Activated T-cell treated with anti-CD3 and anti-CD28 coated beads, Interleukin-2, amount 50 U/mL, for 72 hours (primary cell): ENCODE data around the gene FBN1. TPM values are rescaled to one million over a fixed set of nuclear protein-coding genes. Genes with fewer than 3 reads are reported as not detected.
A peak's percentile ranks its signal among the peaks of the same experiment; 100 is the strongest.

Experiments
- ATAC-seq, 2 donors: fragments of 150-1000 bp; cut with Tn5 transposase; replicated peaks in 1 of 2; 2 replicates each; pipeline ENCODE4 v1.10.0; 2021; ENCODE audit warnings: moderate library complexity in 2 of 2, mild to moderate bottlenecking in 1 of 2
- DNase-seq, 2 donors: peaks; one replicate each; pipeline ENCODE4 v3.0.0; 2021 to 2022; ENCODE audit warnings: mixed read lengths in 1 of 2
- H3K27ac Mint-ChIP-seq: one replicate; pipeline ENCODE4 v1.8.0; 2022; ENCODE audit warnings: mild to moderate bottlenecking, moderate library complexity, mixed read lengths
- H3K27me3 Mint-ChIP-seq: one replicate; pipeline ENCODE4 v1.8.0; 2022; ENCODE audit warnings: low read depth, mixed read lengths
- H3K36me3 Mint-ChIP-seq, 2 donors: one replicate each; pipeline ENCODE4 v1.8.0; 2022; ENCODE audit warnings: mixed read lengths in 2 of 2, mild to moderate bottlenecking in 1 of 2; ENCODE audit not compliant: insufficient read depth in 2 of 2
- H3K4me1 Mint-ChIP-seq: one replicate; pipeline ENCODE4 v1.8.0; 2022; ENCODE audit warnings: low read depth, mixed read lengths
- H3K4me3 Mint-ChIP-seq, 2 donors: one replicate each; pipeline ENCODE4 v1.8.0; 2022; ENCODE audit warnings: mild to moderate bottlenecking in 2 of 2, mixed read lengths in 2 of 2, moderate library complexity in 2 of 2
- H3K9me3 Mint-ChIP-seq, 2 donors: one replicate each; pipeline ENCODE4 v1.8.0; 2022; ENCODE audit warnings: mixed read lengths in 2 of 2
- total RNA-seq, 2 donors: library from RNA; stranded (reverse); gene quantifications; one replicate each; pipeline ENCODE4 v1.2.3, GENCODE V29; 2022

The FBN1 gene
- under 1 TPM; 0.50 to 0.79 TPM for total RNA-seq

DNA sequence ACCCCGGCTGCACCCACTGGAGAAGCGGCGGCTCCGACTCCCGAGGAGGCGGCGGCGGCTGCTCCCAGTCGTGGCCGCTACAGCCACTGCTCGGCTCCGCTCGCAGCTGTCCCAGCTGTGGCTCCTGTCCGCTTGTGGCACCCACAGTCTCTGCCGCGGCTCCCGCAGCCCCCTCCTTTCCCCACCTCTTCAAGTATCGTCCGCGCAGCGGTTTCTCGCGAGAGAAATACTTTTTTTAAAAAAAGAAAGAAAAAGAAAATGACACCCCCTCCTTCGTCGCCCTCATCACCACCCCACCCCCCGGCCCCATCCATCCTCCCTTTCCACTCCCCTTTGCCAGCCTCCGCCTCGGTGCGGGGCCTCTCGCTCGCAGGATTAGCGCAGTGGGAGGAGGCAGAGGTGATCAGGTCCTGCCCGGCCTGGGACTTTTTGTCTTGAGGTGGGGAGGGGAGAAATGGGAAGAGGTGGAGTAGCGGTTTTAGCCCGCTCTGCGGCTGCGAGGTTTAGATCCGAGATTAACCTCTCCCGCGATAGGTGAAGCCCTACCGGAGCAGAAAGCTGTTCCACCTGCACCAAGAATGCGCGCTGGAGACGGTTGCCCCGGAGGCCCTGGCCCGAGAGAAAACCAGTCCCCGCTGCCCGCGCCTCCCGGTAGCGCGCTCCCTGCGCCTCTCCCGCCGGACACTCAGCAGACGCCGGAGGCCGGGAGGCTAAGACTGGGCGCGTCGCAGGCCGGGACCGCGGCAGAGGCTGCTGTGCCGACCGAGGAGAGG, at the start of gene FBN1:
TSS of gene FBN1 (minus strand) at position 152 of the 773 bp plus-strand sequence. CDS start 940 bp downstream, outside the sequence.
- no peaks in the 10 kb centered on the region for H3K36me3 Mint-ChIP-seq
- H3K27me3 Mint-ChIP-seq = peaks cover 40% of the 10 kb centered on the region
- no peaks in the 10 kb centered on the region for H3K9me3 Mint-ChIP-seq
- ATAC-seq = peak; percentile 65 to 76
- DNase-seq = peak; percentile 9 to 44
- H3K27ac Mint-ChIP-seq = peak within 1 kb of the TSS; percentile 54
- peak within 1 kb of the TSS; percentile 72 to 74 for H3K4me3 Mint-ChIP-seq
- no peaks in the 10 kb centered on the region for H3K4me1 Mint-ChIP-seq

DNA sequence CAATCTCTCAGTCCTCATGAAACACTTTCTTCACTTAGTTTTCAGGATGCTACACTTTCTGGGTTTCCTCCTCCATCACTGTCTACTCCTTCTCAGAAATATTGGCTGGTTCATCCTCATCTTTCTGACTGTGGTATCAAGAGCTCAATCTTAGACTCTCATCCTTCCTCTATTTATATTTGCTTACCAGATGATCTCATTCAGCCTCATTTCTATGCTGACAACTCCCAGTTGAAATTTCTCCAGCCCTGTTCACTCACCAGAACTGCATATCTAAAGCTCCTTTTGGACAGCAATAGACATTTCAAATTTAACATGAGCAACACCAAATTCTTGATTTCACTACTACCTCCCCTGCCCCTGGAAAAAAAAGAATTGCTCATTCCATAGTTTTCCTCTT, 48.0 kb upstream of the FBN1 start:
- ATAC-seq = no peak
- Mint-ChIP-seq H3K27me3 (no peaks in the 10 kb centered on the region), H3K36me3 (no peaks in the 10 kb centered on the region), H3K4me1 (no peaks in the 10 kb centered on the region), H3K27ac (no peak overlapping the region), H3K9me3 (peaks cover 0 to 1% of the 10 kb centered on the region in 2 donors), H3K4me3 (no peak overlapping the region)
- no peak for DNase-seq

DNA sequence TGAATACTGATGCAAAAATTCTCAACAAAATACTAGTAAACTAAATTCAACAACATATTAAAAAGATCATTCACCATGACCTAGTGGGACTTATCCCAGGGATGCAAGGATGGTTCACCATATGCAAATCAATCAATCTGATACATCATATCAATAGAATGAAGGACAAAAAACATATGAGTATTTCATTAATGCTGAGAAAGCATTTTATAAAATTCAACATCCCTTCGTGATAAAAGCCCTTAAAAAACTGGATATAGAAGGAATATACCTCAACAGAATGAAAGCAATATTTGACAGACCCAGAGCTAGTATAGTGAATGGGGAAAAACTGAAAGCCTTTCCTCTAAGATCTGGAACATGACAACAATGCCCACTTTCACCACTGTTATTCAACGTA, 43.0 kb upstream of the FBN1 start:
- no peak for DNase-seq
- Mint-ChIP-seq H3K9me3 (peaks cover 2 to 5% of the 10 kb centered on the region in 2 donors), H3K27me3 (no peaks in the 10 kb centered on the region), H3K36me3 (peaks cover 2 to 4% of the 10 kb centered on the region in 2 donors), H3K4me1 (no peaks in the 10 kb centered on the region), H3K27ac (no peak overlapping the region), H3K4me3 (no peak overlapping the region)
- ATAC-seq = no peak

DNA sequence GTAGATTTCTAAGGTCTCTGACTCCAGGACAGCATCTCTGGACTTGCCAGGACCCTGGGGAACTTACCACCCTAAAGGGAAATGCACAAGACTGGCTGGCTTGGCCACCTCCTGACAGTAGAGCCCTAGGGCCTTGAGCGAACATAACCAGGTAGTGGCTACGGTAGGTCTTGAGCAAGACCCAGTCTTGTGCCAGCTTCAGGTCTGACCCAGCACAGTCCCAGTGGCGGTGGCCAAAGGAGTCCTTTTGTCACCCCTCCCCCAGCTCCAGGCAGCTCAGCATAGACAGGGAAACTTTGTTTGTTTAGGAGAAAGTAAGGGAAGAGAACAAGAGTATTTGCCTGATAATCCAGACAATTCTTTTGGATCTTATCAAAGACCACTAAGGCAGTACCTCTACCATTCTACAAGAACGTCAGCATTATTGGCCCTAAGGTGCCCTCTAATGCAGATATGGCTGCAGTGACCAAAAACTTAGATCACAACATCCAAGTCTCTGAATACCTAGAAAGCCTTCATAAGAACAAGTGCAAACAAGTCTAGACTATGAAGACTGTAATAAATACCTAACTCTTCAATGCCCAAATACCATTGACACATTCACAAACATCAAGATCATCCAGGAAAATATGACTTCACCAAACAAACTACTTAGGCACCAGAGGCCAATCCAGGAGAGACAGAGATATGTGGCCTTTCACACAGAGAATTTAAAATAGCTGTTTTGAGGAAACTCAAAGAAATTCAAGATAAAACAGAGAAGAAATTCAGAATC, 38.7 kb upstream of the FBN1 start:
- Mint-ChIP-seq H3K27me3 (no peaks in the 10 kb centered on the region), H3K36me3 (peaks cover 2 to 4% of the 10 kb centered on the region in 2 donors), H3K4me1 (no peaks in the 10 kb centered on the region), H3K4me3 (no peak overlapping the region), H3K9me3 (peaks cover 2 to 4% of the 10 kb centered on the region in 2 donors), H3K27ac (no peak overlapping the region)
- no peak for ATAC-seq
- DNase-seq = no peak

DNA sequence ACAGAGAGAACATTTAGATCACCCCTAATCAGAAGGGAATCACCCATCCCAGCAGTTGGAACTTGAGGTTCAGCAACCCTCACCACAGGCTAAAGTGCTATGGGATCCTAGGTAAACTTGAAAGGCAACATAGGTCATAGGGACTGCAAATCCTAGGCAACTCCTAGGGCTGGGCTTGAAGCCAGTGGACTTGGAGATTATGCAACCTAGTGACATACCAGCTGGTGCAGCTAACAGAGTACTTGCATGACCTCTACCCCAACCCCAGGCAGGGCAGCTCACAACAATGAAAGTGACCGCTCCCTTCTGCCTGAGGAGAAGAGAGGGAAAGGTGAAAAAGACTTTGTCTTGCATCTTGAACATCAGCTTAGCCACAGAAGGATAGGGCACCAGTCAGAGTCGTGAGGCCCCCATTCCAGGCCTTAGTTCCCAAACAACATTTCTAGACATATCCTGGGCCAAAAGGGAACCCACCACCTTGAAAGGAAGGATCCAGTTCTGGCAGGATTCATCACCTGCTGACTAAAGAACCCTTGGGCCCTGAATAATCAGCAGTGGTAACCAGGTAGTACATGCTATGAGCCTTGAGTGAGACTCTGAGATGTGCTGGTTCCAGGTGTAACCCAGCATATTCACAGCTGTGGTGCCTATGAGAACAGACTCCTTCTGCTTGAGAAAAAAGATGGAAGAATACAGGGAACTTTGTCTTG, 37.6 kb upstream of the FBN1 start:
- H3K4me3 Mint-ChIP-seq = no peak overlapping the region

DNA sequence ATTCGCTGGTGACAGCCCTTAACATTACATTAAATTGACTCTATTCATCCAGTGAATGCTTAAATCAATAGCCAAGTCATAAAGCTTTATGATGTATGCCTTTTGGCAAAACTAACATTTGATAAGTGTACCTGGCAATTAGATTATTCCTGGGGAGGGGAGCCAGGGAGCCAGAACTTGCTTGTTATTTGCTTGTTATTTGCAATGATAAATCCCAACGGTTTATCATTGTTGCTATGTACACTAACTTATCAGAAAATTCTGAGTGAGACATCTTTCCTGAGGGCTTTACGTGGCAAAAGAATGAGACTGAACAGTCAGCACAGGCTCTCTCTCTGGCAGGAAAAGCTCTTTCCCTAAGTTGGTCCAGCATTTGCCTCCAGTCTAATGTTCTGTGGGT, 35.8 kb upstream of the FBN1 start:
- ATAC-seq (no peak), DNase-seq (no peak)
- Mint-ChIP-seq H3K36me3 (peaks cover 0 to 2% of the 10 kb centered on the region in 2 donors), H3K9me3 (peaks cover 0 to 2% of the 10 kb centered on the region in 2 donors), H3K4me3 (no peak overlapping the region), H3K27ac (no peak overlapping the region), H3K4me1 (no peaks in the 10 kb centered on the region), H3K27me3 (no peaks in the 10 kb centered on the region)

More for the DNA sequence above, 37.6 kb upstream of the FBN1 start:
- Mint-ChIP-seq H3K36me3 (peaks cover 2 to 4% of the 10 kb centered on the region in 2 donors), H3K4me1 (no peaks in the 10 kb centered on the region), H3K27me3 (no peaks in the 10 kb centered on the region), H3K27ac (no peak overlapping the region), H3K9me3 (peaks cover 2% of the 10 kb centered on the region in 2 donors)
- DNase-seq (no peak), ATAC-seq (no peak)

DNA sequence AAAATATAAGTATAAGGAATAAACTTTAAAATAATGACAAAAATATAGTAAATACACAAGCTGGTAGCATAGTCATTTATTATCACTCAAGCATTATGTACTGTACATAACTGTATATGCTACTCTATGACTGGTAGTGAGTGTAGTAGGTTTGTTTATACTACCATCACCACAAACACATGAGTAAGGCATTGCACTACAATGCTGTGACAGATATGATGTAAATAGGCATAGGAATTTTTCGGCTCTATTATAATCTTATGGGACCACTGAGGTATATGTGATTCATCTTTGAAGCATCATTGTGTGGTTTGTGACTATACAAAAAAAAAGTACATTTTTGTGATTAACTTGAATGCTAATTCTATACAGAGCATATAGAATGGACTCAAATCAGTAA, 35.3 kb upstream of the FBN1 start:
- no peak overlapping the region for H3K4me3 Mint-ChIP-seq
- DNase-seq = no peak
- no peaks in the 10 kb centered on the region for H3K27me3 Mint-ChIP-seq
- no peak overlapping the region for H3K27ac Mint-ChIP-seq
- peaks cover 0 to 2% of the 10 kb centered on the region in 2 donors for H3K36me3 Mint-ChIP-seq
- H3K4me1 Mint-ChIP-seq = no peaks in the 10 kb centered on the region
- H3K9me3 Mint-ChIP-seq = peaks cover 0 to 2% of the 10 kb centered on the region in 2 donors
- no peak for ATAC-seq

DNA sequence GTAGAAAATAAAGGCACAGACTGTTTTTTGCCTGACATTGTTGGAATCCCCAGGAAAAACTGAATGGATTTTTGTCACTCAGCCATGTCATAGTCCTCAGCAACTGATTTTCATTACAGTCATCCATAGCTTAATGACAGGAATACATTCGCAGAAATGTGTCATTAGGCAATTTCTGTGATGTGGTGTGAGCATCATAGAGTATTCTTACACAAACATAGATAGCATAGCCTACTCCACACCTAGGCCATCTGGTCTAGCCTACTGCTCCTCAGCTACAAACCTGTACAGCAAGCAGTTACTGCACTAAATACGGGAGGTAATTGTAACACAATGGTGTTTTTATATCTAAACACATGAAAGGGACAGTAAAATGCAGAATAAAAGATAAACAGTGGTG, 34.4 kb upstream of the FBN1 start:
- Mint-ChIP-seq H3K9me3 (peaks cover 0 to 2% of the 10 kb centered on the region in 2 donors), H3K27ac (no peak overlapping the region), H3K27me3 (peaks cover 5% of the 10 kb centered on the region), H3K4me1 (no peaks in the 10 kb centered on the region), H3K36me3 (peaks cover 0 to 2% of the 10 kb centered on the region in 2 donors), H3K4me3 (no peak overlapping the region)
- no peak for ATAC-seq
- no peak for DNase-seq

DNA sequence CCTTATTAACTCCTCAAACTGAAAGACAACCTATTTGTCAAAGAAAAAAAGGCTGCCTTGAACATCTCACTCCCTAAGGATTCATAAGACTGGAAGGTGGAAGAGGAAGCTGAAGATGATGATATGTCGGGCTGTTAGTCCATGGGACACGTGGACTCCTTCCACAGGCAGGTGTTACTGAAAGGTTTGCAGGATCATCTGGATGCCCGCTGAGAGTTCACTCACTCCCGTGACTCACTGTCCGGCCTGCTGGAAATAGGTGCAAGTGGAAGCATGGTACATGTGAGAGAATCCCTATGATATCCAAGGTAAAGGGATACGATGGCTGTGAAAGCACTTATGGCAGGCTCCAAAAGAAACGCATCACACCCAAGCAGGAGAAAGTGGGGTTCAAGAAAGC, 33.3 kb upstream of the FBN1 start:
- Mint-ChIP-seq H3K27me3 (peaks cover 5% of the 10 kb centered on the region), H3K36me3 (no peaks in the 10 kb centered on the region), H3K27ac (no peak overlapping the region), H3K4me1 (no peaks in the 10 kb centered on the region), H3K9me3 (no peaks in the 10 kb centered on the region), H3K4me3 (no peak overlapping the region)
- no peak for ATAC-seq
- no peak for DNase-seq

DNA sequence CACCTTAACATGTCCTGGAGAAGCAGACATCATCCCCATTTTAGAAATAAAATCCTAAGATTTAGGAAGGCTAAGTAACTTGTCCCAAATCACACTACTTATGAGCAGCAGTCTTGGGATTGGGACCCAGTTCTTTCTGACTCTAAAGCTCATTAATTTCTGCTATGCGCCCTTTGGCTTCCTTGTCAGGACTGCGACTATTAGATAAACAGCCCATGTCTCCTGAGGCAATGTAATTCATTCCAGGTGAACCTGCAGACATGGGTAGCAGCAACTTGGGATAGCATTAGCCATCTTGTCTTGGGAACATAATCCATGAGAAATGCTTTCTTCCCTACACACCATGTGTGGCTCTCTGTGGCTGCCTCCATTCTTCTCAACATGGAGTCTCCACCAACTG, 32.3 kb upstream of the FBN1 start:
- H3K36me3 Mint-ChIP-seq = no peaks in the 10 kb centered on the region
- ATAC-seq = no peak
- no peak overlapping the region for H3K27ac Mint-ChIP-seq
- DNase-seq = no peak
- H3K4me3 Mint-ChIP-seq = no peak overlapping the region
- peaks cover 5% of the 10 kb centered on the region for H3K27me3 Mint-ChIP-seq
- no peaks in the 10 kb centered on the region for H3K4me1 Mint-ChIP-seq
- no peaks in the 10 kb centered on the region for H3K9me3 Mint-ChIP-seq

DNA sequence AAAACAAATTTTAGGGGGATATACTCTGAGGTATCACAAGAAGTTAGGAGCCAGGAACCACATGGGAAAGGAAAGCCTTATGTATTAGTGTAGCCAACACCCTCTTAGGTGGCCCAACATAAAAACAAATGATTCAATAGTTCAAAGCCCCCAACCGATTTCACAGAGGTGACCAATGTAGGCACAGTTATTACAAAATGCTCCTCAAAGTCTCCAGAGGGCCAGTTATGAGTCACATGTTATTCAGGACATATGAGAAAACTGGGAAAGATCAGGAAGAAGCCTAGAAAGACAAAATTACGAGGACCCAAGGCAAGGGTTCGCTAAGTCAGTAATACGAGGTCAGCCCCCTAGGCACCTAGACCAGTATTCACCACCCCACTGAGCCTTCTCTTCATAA, 29.9 kb upstream of the FBN1 start:
- H3K9me3 Mint-ChIP-seq = no peaks in the 10 kb centered on the region
- H3K4me3 Mint-ChIP-seq = no peak overlapping the region
- ATAC-seq (no peak), DNase-seq (no peak)
- peaks cover 5% of the 10 kb centered on the region for H3K27me3 Mint-ChIP-seq
- H3K27ac Mint-ChIP-seq = no peak overlapping the region
- H3K4me1 Mint-ChIP-seq = no peaks in the 10 kb centered on the region
- H3K36me3 Mint-ChIP-seq = no peaks in the 10 kb centered on the region

DNA sequence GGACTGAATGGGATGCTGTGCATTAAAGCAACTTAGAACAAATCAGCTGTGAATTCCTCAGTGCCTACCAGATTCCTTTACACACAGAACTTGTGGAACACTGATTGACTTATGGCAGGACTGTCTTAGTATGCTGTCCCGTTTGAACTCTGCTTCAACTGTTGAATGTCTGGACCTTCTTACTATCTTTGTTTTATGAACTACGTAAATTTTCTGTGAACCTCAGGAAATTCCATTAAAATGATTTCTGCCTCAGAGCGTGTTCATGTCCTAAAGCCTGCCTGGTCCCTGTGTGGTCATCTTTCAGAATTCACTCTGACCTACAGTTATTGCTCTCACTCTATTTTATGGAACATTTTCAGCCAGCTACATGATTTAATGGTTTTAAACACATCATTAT, 29.4 kb upstream of the FBN1 start:
- Mint-ChIP-seq H3K4me1 (no peaks in the 10 kb centered on the region), H3K4me3 (no peak overlapping the region), H3K9me3 (no peaks in the 10 kb centered on the region), H3K36me3 (no peaks in the 10 kb centered on the region), H3K27ac (no peak overlapping the region), H3K27me3 (peaks cover 5% of the 10 kb centered on the region)
- ATAC-seq (no peak), DNase-seq (no peak)

DNA sequence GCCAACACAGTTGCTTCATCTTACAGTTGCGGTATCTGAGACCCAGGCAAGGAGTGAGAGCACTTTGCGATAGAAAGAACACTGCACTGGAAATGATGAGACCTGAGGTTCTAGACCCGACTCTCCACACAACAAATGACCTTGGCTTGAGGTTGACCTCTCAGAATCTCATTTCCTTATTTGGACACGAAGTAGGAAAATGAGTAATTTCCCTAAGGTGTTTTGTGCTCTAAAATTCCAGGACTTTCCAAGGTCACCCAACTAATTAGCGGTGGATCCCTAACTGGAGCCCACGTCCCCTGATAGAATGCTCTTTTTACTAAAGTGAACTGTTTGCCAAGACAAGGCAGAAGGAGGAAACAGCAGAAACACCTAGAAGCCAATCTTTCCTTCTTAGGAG, 26.7 kb upstream of the FBN1 start:
- Mint-ChIP-seq H3K9me3 (no peaks in the 10 kb centered on the region), H3K36me3 (no peaks in the 10 kb centered on the region), H3K27ac (no peak overlapping the region), H3K4me3 (no peak overlapping the region), H3K4me1 (no peaks in the 10 kb centered on the region), H3K27me3 (peaks cover 5% of the 10 kb centered on the region)
- DNase-seq = no peak
- ATAC-seq = no peak
